Retinal pigment epithelial cell (primary cell): ENCODE data around the gene UNCX.
"Not testable (repeated sequence)": the region's sequence is repeated elsewhere in the genome, so short reads cannot be mapped to it uniquely, and the experiment has no call there.

Experiments
- DNase-seq: peaks from one replicate; pipeline ENCODE4 v3.0.0-alpha.2; 2010; ENCODE audit warnings: low read depth
- H3K4me3 ChIP-seq: 2 replicates; pipeline ENCODE4 v1.5.1; 2011; ENCODE audit warnings: mild to moderate bottlenecking, low read length, control low read depth, moderate library complexity
- TF ChIP-seq, protein P1 (sequence below): conservative IDR thresholded peaks from 2 replicates; pipeline ENCODE4 v1.5.1; 2011; ENCODE audit warnings: low read depth, low read length, control low read depth, inconsistent platforms

The UNCX gene

GRCh38 chr7:1257221-1257620 is 24.5 kb downstream of the UNCX start:
- H3K4me3 ChIP-seq: no peak overlapping the region
- TF ChIP-seq, protein P1, sequence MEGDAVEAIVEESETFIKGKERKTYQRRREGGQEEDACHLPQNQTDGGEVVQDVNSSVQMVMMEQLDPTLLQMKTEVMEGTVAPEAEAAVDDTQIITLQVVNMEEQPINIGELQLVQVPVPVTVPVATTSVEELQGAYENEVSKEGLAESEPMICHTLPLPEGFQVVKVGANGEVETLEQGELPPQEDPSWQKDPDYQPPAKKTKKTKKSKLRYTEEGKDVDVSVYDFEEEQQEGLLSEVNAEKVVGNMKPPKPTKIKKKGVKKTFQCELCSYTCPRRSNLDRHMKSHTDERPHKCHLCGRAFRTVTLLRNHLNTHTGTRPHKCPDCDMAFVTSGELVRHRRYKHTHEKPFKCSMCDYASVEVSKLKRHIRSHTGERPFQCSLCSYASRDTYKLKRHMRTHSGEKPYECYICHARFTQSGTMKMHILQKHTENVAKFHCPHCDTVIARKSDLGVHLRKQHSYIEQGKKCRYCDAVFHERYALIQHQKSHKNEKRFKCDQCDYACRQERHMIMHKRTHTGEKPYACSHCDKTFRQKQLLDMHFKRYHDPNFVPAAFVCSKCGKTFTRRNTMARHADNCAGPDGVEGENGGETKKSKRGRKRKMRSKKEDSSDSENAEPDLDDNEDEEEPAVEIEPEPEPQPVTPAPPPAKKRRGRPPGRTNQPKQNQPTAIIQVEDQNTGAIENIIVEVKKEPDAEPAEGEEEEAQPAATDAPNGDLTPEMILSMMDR: no peak
- DNase-seq: no peak

- TF ChIP-seq, protein P1: no peak
- H3K4me3 ChIP-seq: no peak overlapping the region
Measured at GRCh38 chr7:1257863-1258262, 25.2 kb downstream of the UNCX start.

DNA sequence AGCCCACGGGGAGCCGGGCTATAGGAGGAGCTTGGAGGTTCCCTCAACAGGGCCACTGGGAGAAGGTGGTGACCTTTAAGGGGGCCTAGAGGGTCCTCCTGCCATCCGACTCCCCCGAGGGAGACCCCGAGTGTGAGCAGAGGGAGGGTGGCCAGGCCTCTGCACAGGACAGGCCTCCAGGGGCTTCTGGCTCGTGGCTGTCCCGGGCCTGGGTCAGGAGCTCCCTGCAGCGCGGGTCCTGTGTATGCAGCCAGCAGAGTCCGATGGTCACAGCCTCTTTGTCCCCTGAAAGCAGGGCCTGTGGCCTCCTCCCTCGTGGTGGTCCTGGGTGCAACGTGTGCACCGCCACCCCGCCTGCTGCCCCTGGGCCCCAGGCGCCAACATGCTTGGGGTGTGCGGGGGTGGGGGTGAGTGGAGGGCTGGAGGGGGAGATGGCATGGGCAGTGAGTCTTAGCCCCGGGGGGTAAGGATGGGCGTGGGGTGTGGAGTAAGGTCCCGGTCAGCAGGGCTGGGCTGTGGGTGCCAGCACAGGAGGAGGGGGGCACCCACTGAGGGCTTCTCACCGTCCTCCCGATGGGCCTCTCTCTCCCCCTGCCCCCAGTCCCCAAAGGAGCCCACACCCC is 27.1 kb downstream of the UNCX start:
- no peak overlapping the region for H3K4me3 ChIP-seq
- TF ChIP-seq, protein P1: no peak
- no peak for DNase-seq

More at GRCh38 chr7:1257863-1258262, 25.2 kb downstream of the UNCX start:
- DNase-seq: no peak

- DNase-seq: no peak
- TF ChIP-seq, protein P1: no peak
- no peak overlapping the region for H3K4me3 ChIP-seq
Measured at GRCh38 chr7:1260244-1260635, 27.6 kb downstream of the UNCX start.

GRCh38 chr7:1261036-1261435 is 28.4 kb downstream of the UNCX start:
- not testable (repeated sequence) for H3K4me3 ChIP-seq, DNase-seq

- DNase-seq: no peak
- no peak overlapping the region for H3K4me3 ChIP-seq
- TF ChIP-seq, protein P1: no peak
Measured at GRCh38 chr7:1262441-1262840, 29.8 kb downstream of the UNCX start.

GRCh38 chr7:1263391-1263951 is 30.8 kb downstream of the UNCX start:
- TF ChIP-seq, protein P1: no peak
- DNase-seq: no peak
- H3K4me3 ChIP-seq: no peak overlapping the region
